GM21390 (cell line): ENCODE measurements around the gene SDHAF1.

Experiments
- ATAC-seq: cut with Tn5 transposase; IDR thresholded peaks from one replicate; pipeline ENCODE4 v1.9.1; 2021; ENCODE audit not compliant: unreplicated experiment

SDHAF1 gene

GRCh38 chr19:35986664-35987570 lies 8.1 kb upstream of the SDHAF1 start:
- no peak for ATAC-seq

- no peak for ATAC-seq
Observed at GRCh38 chr19:35987571-35987896, 7.5 kb upstream of the SDHAF1 start.

GRCh38 chr19:35988824-35989223 lies 6.2 kb upstream of the SDHAF1 start:
- ATAC-seq: no peak

- ATAC-seq: no peak
Observed at GRCh38 chr19:35990156-35990555, 4.8 kb upstream of the SDHAF1 start.

GRCh38 chr19:35990771-35991730 lies 3.9 kb upstream of the SDHAF1 start:
- ATAC-seq: no peak

- ATAC-seq: no peak
Observed at GRCh38 chr19:35991731-35992450, 3.1 kb upstream of the SDHAF1 start.

GRCh38 chr19:35992907-35993765 lies 1.9 kb upstream of the SDHAF1 start:
- no peak for ATAC-seq

GRCh38 chr19:35993923-35994598 lies 927 bp upstream of the SDHAF1 start:
- no peak for ATAC-seq

GRCh38 chr19:35996777-35997176 lies 1.8 kb downstream of the SDHAF1 start:
- ATAC-seq: no peak

- no peak for ATAC-seq
Observed at GRCh38 chr19:36001605-36002004, 6.6 kb downstream of the SDHAF1 start.

GRCh38 chr19:36003284-36003683 lies 8.3 kb downstream of the SDHAF1 start:
- ATAC-seq: no peak

GRCh38 chr19:36006955-36007354 lies 12.0 kb downstream of the SDHAF1 start:
- no peak for ATAC-seq

GRCh38 chr19:36008336-36008978 lies 13.5 kb downstream of the SDHAF1 start, which contains the start of gene SYNE4:
SYNE4 (minus strand) TSS chr19:36008813; CDS start chr19:36008681, 132 bp downstream.
- no peak for ATAC-seq

GRCh38 chr19:36009220-36009619 lies 14.2 kb downstream of the SDHAF1 start:
- no peak for ATAC-seq

- no peak for ATAC-seq
Observed at GRCh38 chr19:36009633-36010379, 14.8 kb downstream of the SDHAF1 start.

GRCh38 chr19:36010402-36010801 lies 15.4 kb downstream of the SDHAF1 start:
- ATAC-seq: no peak

GRCh38 chr19:36013280-36014011 lies 18.5 kb downstream of the SDHAF1 start:
- ATAC-seq: no peak
